ENCODE results near the gene TBCCD1.

- no peak for TF ChIP-seq CTCF (IDR thresholded peaks at IDR 0.05; ENCODE audit: borderline replicate concordance, extremely low read depth, low read length, poor library complexity, severe bottlenecking)
- TF ChIP-seq EZH2 (IDR thresholded peaks at IDR 0.05; ENCODE audit: borderline replicate concordance, low read depth, low read length, severe bottlenecking) = no peak
These were observed 52.0 kb downstream of the TBCCD1 start for GRCh38 chr3:186515125-186515524.
